Calu3 (cell line): ENCODE data around the gene CD81. TPM values are rescaled to one million over a fixed set of nuclear protein-coding genes. Genes with fewer than 3 reads are reported as not detected.
A peak's percentile ranks its signal among the peaks of the same experiment; 100 is the strongest.

Experiments used
- Bru-seq: library from RNA; stranded (reverse); fragments of 400-500 nt; gene quantifications from one replicate; lab custom pipeline; 2021; lab: Mats Ljungman, UMichigan
- BruChase-seq, 2 experiments: library from RNA; stranded (reverse); fragments of 400-500 nt; gene quantifications; one replicate each; lab custom pipeline; 2021; lab: Mats Ljungman, UMichigan
- BruUV-seq: library from RNA; stranded (reverse); fragments of 400-500 nt; replicated peaks from 2 replicates; lab custom pipeline; 2021; lab: Mats Ljungman, UMichigan
- CTCF ChIA-PET: fragments of 300-600 bp; sonication (Branson Sonifier 250); formaldehyde crosslinking; loops from one replicate; lab custom pipeline; 2022; ENCODE audit warnings: antibody characterized with exemption; lab: Charles Lee
- DNase-seq: peaks from one replicate; pipeline ENCODE4 v3.0.0; 2022
- H3K27ac Mint-ChIP-seq: one replicate; pipeline ENCODE4 v1.8.0; 2022; ENCODE audit warnings: mixed read lengths; ENCODE audit not compliant: unreplicated experiment
- H3K27me3 Mint-ChIP-seq: one replicate; pipeline ENCODE4 v1.8.0; 2022; ENCODE audit warnings: mixed read lengths; ENCODE audit not compliant: unreplicated experiment
- H3K36me3 Mint-ChIP-seq: one replicate; pipeline ENCODE4 v1.8.0; 2022; ENCODE audit warnings: mild to moderate bottlenecking, moderate library complexity, mixed read lengths; ENCODE audit not compliant: insufficient read depth, unreplicated experiment
- H3K4me1 Mint-ChIP-seq: one replicate; pipeline ENCODE4 v1.8.0; 2022; ENCODE audit warnings: mild to moderate bottlenecking, low read depth, mixed read lengths; ENCODE audit not compliant: unreplicated experiment
- H3K4me3 Mint-ChIP-seq: one replicate; pipeline ENCODE4 v1.8.0; 2022; ENCODE audit warnings: mild to moderate bottlenecking, low read depth, moderate library complexity, mixed read lengths; ENCODE audit not compliant: unreplicated experiment
- H3K9me3 Mint-ChIP-seq: one replicate; pipeline ENCODE4 v1.8.0; 2022; ENCODE audit warnings: low read depth, mixed read lengths; ENCODE audit not compliant: unreplicated experiment
- CTCF ChIP-seq: fragments of 200-600 bp; IDR thresholded peaks from one replicate; pipeline ENCODE4 v1.8.0; 2022; ENCODE audit warnings: antibody characterized with exemption; ENCODE audit not compliant: unreplicated experiment
- intact Hi-C: fragments of 100-400 bp; cut with micrococcal nuclease; formaldehyde crosslinking; loops from one replicate; pipeline ENCODE4 v1.10.0; 2022; ENCODE audit not compliant: unreplicated experiment
- long read RNA-seq: library from polyadenylated mRNA; stranded (forward); transcript quantifications from one replicate; pipeline ENCODE4 v2.0.0, GENCODE V29; 2022
- total RNA-seq: library from RNA; stranded (reverse); gene quantifications from 2 replicates; pipeline ENCODE4 v1.2.3, GENCODE V29; 2022

CD81 gene, protein sequence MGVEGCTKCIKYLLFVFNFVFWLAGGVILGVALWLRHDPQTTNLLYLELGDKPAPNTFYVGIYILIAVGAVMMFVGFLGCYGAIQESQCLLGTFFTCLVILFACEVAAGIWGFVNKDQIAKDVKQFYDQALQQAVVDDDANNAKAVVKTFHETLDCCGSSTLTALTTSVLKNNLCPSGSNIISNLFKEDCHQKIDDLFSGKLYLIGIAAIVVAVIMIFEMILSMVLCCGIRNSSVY
- total RNA-seq: 283 and 310 TPM in 2 replicates
- Bru-seq, nascent RNA: percentile 59 among the genes with signal in this experiment
- BruChase-seq, experiment 1, labeled RNA remaining after a 6-hour chase: percentile 73 among the genes with signal in this experiment
- BruChase-seq, experiment 2, labeled RNA remaining after a 2-hour chase: percentile 61 among the genes with signal in this experiment
- long read RNA-seq, transcript CD81-201 (8 exons, 1,520 nt): major isoform, 325 of 376 reads
- long read RNA-seq, partial matches to known transcripts: 1 of 376 reads
- long read RNA-seq, other reads (novel, unspliced or antisense): 45 of 376 reads

- intact Hi-C loops: no loop called here
- BruUV-seq: no TSS peak
- DNase-seq: peak; percentile 55
- Mint-ChIP-seq H3K36me3 (peaks cover 35% of the 10 kb centered on the region), H3K9me3 (no peaks in the 10 kb centered on the region), H3K27me3 (no peaks in the 10 kb centered on the region), H3K4me1 (peaks cover 19% of the 10 kb centered on the region), H3K4me3 (peak within 1 kb of the TSS; percentile 86), H3K27ac (peak within 1 kb of the TSS; percentile 91)
- no peak for TF ChIP-seq CTCF
- CTCF ChIA-PET: interaction anchor here (1.4 to 1.9 kb wide), 3 partner anchors 24 to 72 kb away, joined by 4 to 9 read pairs (median 6); partner anchors contain the start of gene TSSC4
These were observed at the start of gene CD81 for GRCh38 chr11:2376751-2377451. TSS of gene CD81 (plus strand) at chr11:2377310. CDS start at chr11:2377550, 240 bp downstream.

GRCh38 chr11:2328021-2328420 lies 49.1 kb upstream of the CD81 start:
- intact Hi-C loops: no loop called here
- H3K27me3 Mint-ChIP-seq: peaks cover 48% of the 10 kb centered on the region
- peaks cover 9% of the 10 kb centered on the region for H3K9me3 Mint-ChIP-seq
- no peak overlapping the region for H3K4me3 Mint-ChIP-seq
- no peak for TF ChIP-seq CTCF
- CTCF ChIA-PET: no interaction called here
- H3K4me1 Mint-ChIP-seq: no peaks in the 10 kb centered on the region
- no peak overlapping the region for H3K27ac Mint-ChIP-seq
- no peaks in the 10 kb centered on the region for H3K36me3 Mint-ChIP-seq
- BruUV-seq: no TSS peak
- no peak for DNase-seq

DNA sequence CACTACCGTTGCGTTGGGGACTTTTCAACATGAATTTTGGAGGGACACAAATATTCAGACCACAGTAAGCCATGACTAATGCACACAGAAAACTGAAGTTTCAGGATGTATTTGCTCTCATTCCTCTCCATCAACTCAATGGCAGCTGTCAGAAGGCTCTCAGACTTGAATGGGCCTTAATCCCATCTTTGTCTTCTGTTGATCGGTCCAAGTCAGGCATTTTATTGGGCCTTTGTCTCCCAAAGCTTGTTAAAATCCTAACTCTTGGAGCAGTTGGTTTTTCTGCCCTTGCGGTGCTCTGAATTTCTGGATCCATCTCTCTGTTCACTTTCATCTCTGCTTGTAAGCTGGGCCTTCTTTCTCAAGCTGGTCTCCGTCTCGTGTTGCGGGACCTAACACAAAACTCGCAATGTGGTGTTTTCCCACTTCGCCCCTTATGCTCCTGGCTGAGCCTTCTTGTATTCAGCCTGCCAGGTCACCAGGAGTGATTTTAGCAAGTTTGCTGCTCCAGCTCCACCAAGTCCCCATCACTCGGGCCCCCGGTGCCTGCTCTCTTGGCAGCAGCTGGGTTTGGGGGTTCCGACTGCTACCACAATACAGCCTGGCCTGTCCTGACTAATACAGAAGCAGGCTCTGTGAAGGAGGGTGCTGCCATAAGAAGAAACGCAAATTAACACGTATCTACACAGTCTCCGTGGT lies 48.3 kb upstream of the CD81 start:
- intact Hi-C loops: no loop called here
- no TSS peak for BruUV-seq
- Mint-ChIP-seq H3K27ac (no peak overlapping the region), H3K9me3 (peaks cover 9% of the 10 kb centered on the region), H3K36me3 (no peaks in the 10 kb centered on the region), H3K4me1 (no peaks in the 10 kb centered on the region), H3K4me3 (no peak overlapping the region), H3K27me3 (peaks cover 40% of the 10 kb centered on the region)
- CTCF ChIA-PET: no interaction called here
- no peak for TF ChIP-seq CTCF
- no peak for DNase-seq

- intact Hi-C loops: no loop called here
- H3K4me3 Mint-ChIP-seq: no peak overlapping the region
These were observed 47.6 kb upstream of the CD81 start for GRCh38 chr11:2329551-2329950.

More at GRCh38 chr11:2329551-2329950, 47.6 kb upstream of the CD81 start:
- peaks cover 35% of the 10 kb centered on the region for H3K27me3 Mint-ChIP-seq
- H3K36me3 Mint-ChIP-seq: no peaks in the 10 kb centered on the region
- H3K4me1 Mint-ChIP-seq: no peaks in the 10 kb centered on the region
- BruUV-seq: no TSS peak
- no peak for DNase-seq
- CTCF ChIA-PET: no interaction called here
- H3K27ac Mint-ChIP-seq: no peak overlapping the region
- H3K9me3 Mint-ChIP-seq: peaks cover 9% of the 10 kb centered on the region
- TF ChIP-seq CTCF: no peak
